Skeletal muscle tissue (tissue), 4 donors: Measurements from ENCODE around the gene DUSP23. TPM values are rescaled to one million over a fixed set of nuclear protein-coding genes. Genes with fewer than 3 reads are reported as not detected.

Source experiments
- H3K27ac ChIP-seq: one replicate; pipeline ENCODE4 v1.7.0; 2013; ENCODE audit warnings: mild to moderate bottlenecking, low read depth, low read length, inconsistent platforms
- H3K27me3 ChIP-seq, 3 donors: one replicate each; pipeline ENCODE4 v1.7.0; 2013; ENCODE audit warnings: low read length in 3 of 3; ENCODE audit not compliant: control insufficient read depth in 3 of 3, insufficient read depth in 3 of 3
- H3K36me3 ChIP-seq, 3 donors: one replicate each; pipeline ENCODE4 v1.7.0; 2013; ENCODE audit warnings: low read length in 3 of 3; ENCODE audit not compliant: control insufficient read depth in 3 of 3, insufficient read depth in 3 of 3
- H3K4me1 ChIP-seq, 3 donors: one replicate each; pipeline ENCODE4 v1.7.0; 2013; ENCODE audit warnings: low read length in 3 of 3, mild to moderate bottlenecking in 3 of 3; ENCODE audit not compliant: control insufficient read depth in 3 of 3, insufficient read depth in 3 of 3
- H3K4me3 ChIP-seq, 3 donors: one replicate each; pipeline ENCODE4 v1.7.0; 2013; ENCODE audit warnings: low read length in 3 of 3
- H3K9ac ChIP-seq, 3 donors: one replicate each; pipeline ENCODE4 v1.7.0; 2013; ENCODE audit warnings: low read length in 3 of 3, mild to moderate bottlenecking in 3 of 3, moderate library complexity in 2 of 3, low read depth in 1 of 3
- H3K9me3 ChIP-seq, 3 donors: one replicate each; pipeline ENCODE4 v1.7.0; 2013; ENCODE audit warnings: low read length in 3 of 3; ENCODE audit not compliant: control insufficient read depth in 3 of 3
- total RNA-seq: library from RNA; depleted of rRNA; stranded (reverse); fragments of >200 nt; gene quantifications from one replicate; pipeline ENCODE4 v1.2.3, GENCODE V29; 2014
- donor health status: Osteomylitis.

Gene DUSP23
- total RNA-seq, 1 donor from 2014 or later = 7.3 TPM

DNA sequence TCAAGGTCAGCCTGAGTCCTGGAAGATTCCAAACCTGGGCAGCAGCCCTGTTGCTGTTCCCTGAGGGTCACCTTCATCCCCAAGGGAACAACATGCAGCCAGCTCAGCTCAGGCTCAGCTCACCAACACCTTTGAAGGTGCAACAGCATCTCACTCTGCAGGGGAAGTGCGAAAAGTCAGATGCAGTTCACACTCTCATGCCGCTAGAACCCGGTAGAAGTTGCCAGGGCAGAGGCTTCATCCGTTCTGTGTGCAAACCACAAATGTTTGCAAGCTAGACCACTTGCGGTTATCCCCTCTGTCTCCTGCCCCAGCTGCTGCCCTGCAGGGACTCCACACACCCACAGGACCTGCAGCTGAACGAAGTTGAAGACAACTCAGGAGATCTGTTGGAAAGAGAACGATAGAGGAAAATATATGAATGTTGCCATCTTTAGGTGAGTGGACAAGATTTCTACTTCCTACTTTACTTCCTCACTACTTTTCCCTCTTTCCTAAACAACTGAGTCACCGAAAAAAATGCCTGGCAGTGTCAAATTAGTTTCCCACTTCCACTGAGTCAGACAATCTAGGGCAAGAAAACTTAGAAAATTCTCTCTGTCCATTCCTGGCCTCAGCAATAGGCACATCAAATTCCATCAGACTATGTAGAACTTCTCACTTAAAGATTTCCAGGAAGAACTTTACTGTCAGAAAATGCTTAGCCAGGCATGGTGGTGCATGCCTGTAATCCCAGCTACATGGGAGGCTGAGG lies 19.6 kb downstream of the DUSP23 start:
- peaks cover 0 to 8% (median 0%) of the 10 kb centered on the region in 3 donors for H3K27me3 ChIP-seq
- H3K4me3 ChIP-seq = no peak overlapping the region
- no peaks in the 10 kb centered on the region for H3K36me3 ChIP-seq
- no peak overlapping the region for H3K9ac ChIP-seq
- no peaks in the 10 kb centered on the region for H3K9me3 ChIP-seq
- H3K4me1 ChIP-seq = peaks cover 0 to 4% (median 0%) of the 10 kb centered on the region in 3 donors
- no peak overlapping the region for H3K27ac ChIP-seq

DNA sequence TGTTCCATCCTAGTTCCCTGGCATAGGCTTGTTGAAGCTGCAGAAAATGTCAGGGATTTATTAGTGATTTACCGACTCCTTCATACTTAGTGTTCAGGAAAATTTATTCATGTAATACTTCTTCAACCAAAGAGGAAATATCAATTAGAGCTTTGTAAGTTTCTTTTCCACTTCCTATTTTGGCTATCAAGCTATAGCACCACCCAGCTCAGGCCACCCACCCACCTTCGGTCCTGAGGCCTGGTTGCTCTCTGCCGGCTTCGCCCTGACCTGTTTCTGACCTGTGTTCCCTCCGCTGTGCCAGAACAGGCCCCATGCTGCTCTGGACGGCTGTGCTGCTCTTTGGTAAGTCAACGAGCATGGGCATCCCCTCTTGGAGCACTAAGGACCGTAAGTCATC lies 21.3 kb downstream of the DUSP23 start, which contains the start of gene FCRL6:
TSS of gene FCRL6 (plus strand) at position 250 of the 400 bp plus-strand sequence. CDS start at position 315, 65 bp downstream.
- H3K9ac ChIP-seq = no peak within 1 kb of the TSS

GRCh38 chr1:159803956-159804689 lies 23.4 kb downstream of the DUSP23 start:
- no peaks in the 10 kb centered on the region for H3K9me3 ChIP-seq
- H3K4me1 ChIP-seq = peaks cover 0 to 4% (median 0%) of the 10 kb centered on the region in 3 donors
- no peak overlapping the region for H3K27ac ChIP-seq
- no peak overlapping the region for H3K9ac ChIP-seq
- H3K36me3 ChIP-seq = no peaks in the 10 kb centered on the region
- H3K4me3 ChIP-seq = no peak overlapping the region
- peaks cover 0 to 3% (median 0%) of the 10 kb centered on the region in 3 donors for H3K27me3 ChIP-seq

More for the DNA sequence above, 21.3 kb downstream of the DUSP23 start, which contains the start of gene FCRL6:
- no peak within 1 kb of the TSS for H3K27ac ChIP-seq
- H3K27me3 ChIP-seq = peaks cover 0 to 3% (median 0%) of the 10 kb centered on the region in 3 donors
- peaks cover 0 to 4% (median 0%) of the 10 kb centered on the region in 3 donors for H3K4me1 ChIP-seq
- H3K36me3 ChIP-seq = no peaks in the 10 kb centered on the region
- no peaks in the 10 kb centered on the region for H3K9me3 ChIP-seq
- no peak within 1 kb of the TSS for H3K4me3 ChIP-seq

GRCh38 chr1:159804924-159805323 lies 24.2 kb downstream of the DUSP23 start:
- Histone ChIP-seq H3K4me1 (peaks cover 0 to 4% (median 0%) of the 10 kb centered on the region in 3 donors), H3K27ac (no peak overlapping the region), H3K27me3 (peaks cover 0 to 3% (median 0%) of the 10 kb centered on the region in 3 donors), H3K9me3 (no peaks in the 10 kb centered on the region), H3K36me3 (no peaks in the 10 kb centered on the region), H3K4me3 (no peak overlapping the region), H3K9ac (no peak overlapping the region)

DNA sequence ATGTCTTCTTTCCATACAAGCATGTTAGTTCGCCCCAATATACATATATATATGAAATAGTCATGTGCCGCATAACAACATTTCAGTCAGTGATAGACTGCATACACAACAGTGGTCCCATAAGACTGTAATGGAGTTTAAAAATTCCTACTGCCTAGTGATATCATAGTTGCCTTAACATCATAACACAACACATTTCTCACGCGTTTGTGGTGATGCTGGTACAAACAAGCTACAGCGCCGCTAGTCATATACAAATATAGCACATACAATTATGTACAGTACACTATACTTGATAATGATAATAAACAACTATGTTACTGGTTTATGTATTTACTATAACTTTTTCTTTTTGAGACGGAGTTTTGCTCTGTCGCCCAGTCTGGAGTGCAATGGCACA lies 35.2 kb downstream of the DUSP23 start:
- no peaks in the 10 kb centered on the region for H3K9me3 ChIP-seq
- no peak overlapping the region for H3K27ac ChIP-seq
- no peaks in the 10 kb centered on the region for H3K27me3 ChIP-seq
- no peaks in the 10 kb centered on the region for H3K4me1 ChIP-seq
- no peak overlapping the region for H3K9ac ChIP-seq
- no peak overlapping the region for H3K4me3 ChIP-seq
- no peaks in the 10 kb centered on the region for H3K36me3 ChIP-seq

DNA sequence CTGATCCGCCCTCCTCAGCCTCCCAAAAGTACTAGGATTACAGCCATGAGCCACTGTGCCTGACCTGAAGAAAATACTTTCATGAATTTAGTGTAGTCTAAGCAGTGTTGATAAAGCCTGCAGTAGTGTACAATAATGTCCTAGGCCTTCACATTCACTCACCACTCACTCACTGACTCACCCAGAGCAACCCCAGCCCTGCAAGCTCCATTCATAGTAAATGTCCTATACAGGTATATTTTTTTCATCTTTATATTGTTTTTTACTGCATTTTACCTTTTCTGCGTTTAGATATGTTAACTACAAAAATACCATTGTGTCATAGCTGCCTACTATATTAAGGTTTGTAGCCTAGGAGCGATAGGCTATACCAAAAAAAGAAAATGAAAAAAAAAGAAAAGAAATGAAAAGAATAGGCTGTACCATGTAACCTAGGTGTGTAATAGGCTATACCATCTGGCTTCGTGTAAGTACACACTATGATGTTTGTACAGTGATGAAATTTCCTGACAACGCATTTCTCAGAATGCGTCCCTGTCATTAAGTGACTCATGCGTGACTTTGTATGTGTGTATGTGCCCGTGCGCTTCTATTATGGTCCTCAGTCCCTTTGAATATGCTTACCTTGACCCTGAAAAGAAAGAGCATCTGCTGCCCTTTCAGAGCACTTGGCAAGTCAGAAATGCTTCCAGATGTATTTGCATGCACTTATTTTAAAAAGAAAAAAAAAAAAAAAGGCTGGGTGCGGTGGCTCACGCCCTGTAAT lies 36.7 kb downstream of the DUSP23 start:
- no peak overlapping the region for H3K9ac ChIP-seq
- H3K36me3 ChIP-seq = no peaks in the 10 kb centered on the region
- H3K27me3 ChIP-seq = no peaks in the 10 kb centered on the region
- H3K27ac ChIP-seq = no peak overlapping the region
- H3K9me3 ChIP-seq = no peaks in the 10 kb centered on the region
- no peak overlapping the region for H3K4me3 ChIP-seq
- H3K4me1 ChIP-seq = no peaks in the 10 kb centered on the region

DNA sequence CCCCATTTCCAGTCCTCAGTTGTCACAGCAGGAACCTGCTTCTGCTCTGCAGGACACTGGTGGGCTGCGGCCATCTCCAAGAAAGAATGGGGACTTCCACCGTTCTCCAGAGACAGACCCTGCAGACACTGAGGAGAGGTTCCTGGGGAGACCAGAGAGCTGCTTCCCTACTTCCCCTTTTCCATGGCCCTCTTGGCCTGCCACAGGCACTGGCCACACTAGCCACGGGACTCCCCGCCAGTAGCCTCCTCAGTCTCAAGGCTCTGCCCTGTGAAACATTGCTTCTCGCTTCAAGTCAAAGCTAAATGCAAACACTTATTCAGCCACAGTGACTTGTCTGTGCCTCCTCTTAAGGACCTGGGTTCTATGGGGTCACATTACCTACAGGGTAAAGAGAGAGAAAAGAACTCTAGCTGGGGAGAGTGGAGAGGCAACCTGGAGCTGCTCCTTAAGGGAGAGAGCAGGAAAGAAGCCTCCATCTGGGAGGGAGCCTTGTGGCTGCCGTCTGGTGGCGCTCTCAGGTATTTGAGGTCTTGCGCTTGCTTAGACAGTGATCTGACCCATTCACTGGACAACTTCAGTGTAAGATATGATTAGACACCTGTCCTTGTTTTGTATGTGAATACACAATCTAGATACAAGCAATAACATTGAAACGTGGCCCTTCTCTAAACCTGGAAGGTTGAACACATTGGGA lies 40.6 kb downstream of the DUSP23 start:
- peaks cover 0 to under 1% (median 0%) of the 10 kb centered on the region in 3 donors for H3K4me1 ChIP-seq
- H3K36me3 ChIP-seq = no peaks in the 10 kb centered on the region
- H3K27me3 ChIP-seq = peaks cover 0 to 10% (median 3%) of the 10 kb centered on the region in 3 donors
- H3K27ac ChIP-seq = no peak overlapping the region
- no peak overlapping the region for H3K4me3 ChIP-seq
- no peaks in the 10 kb centered on the region for H3K9me3 ChIP-seq
- H3K9ac ChIP-seq = no peak overlapping the region

DNA sequence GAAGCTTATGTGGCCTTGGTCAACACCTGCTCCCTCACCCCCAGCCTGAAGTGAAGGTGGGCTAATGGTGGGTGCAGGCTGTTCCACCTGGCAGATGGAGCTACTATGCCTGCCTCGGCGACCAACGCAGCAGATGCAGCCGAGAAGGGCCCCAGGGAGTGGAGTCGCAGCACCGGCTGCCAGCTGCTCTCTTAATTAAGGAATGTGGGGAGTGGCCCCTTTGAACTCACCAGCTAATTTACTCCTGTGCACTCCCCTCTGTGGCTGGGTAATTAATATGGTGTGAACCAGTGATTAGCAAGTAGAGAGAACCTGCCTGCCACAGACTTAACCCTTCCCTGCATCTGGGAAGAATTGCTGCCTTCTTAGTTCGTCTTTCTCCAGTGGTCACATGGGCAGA lies 42.6 kb downstream of the DUSP23 start:
- Histone ChIP-seq H3K27ac (no peak overlapping the region), H3K4me3 (no peak overlapping the region), H3K4me1 (peaks cover 0 to 13% (median 2%) of the 10 kb centered on the region in 3 donors)

GRCh38 chr1:159825564-159825963 lies 44.8 kb downstream of the DUSP23 start:
- no peak overlapping the region for H3K27ac ChIP-seq
- no peaks in the 10 kb centered on the region for H3K36me3 ChIP-seq
- no peak overlapping the region for H3K9ac ChIP-seq
- H3K4me3 ChIP-seq = no peak overlapping the region
- H3K4me1 ChIP-seq = peaks cover 8 to 25% (median 9%) of the 10 kb centered on the region in 3 donors
- H3K9me3 ChIP-seq = no peaks in the 10 kb centered on the region
- peaks cover 0 to 10% (median 3%) of the 10 kb centered on the region in 3 donors for H3K27me3 ChIP-seq

More for the DNA sequence above, 42.6 kb downstream of the DUSP23 start:
- Histone ChIP-seq H3K36me3 (no peaks in the 10 kb centered on the region), H3K9me3 (no peaks in the 10 kb centered on the region), H3K9ac (no peak overlapping the region), H3K27me3 (peaks cover 0 to 10% (median 3%) of the 10 kb centered on the region in 3 donors)
